ENCODE data around the gene DHRS13. TPM values are rescaled to one million over a fixed set of nuclear protein-coding genes. Genes with fewer than 3 reads are reported as not detected.
"Not testable (repeated sequence)": the region's sequence is repeated elsewhere in the genome, so short reads cannot be mapped to it uniquely, and the experiment has no call there.

Gene DHRS13
- polyA plus RNA-seq, 3 donors = 16.0 to 18.7 (median 17.5) TPM

GRCh38 chr17:28940675-28941074, 37.8 kb upstream of the DHRS13 start:
- no peak for DNase-seq

GRCh38 chr17:28940142-28940541, 37.3 kb upstream of the DHRS13 start:
- no peak for DNase-seq

DNA sequence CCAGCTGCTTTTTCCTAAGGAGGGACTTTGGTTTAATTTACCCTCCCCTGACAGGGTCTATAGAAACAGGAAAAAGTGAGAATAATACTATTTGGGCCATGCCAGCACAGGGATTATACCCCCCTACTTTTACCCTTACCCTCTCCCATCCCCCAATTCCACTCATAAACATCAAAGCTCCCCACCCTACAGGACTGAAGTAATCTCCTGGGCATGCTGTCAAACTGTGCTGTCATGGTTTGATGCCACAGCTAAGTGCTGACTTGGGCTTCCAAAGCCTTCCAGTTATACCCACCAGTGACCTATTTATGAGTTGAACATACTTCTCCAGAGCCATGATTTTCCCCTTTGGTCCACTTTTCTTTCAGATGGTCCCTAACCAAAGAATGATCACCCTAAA, 35.7 kb upstream of the DHRS13 start:
- DNase-seq = no peak

DNA sequence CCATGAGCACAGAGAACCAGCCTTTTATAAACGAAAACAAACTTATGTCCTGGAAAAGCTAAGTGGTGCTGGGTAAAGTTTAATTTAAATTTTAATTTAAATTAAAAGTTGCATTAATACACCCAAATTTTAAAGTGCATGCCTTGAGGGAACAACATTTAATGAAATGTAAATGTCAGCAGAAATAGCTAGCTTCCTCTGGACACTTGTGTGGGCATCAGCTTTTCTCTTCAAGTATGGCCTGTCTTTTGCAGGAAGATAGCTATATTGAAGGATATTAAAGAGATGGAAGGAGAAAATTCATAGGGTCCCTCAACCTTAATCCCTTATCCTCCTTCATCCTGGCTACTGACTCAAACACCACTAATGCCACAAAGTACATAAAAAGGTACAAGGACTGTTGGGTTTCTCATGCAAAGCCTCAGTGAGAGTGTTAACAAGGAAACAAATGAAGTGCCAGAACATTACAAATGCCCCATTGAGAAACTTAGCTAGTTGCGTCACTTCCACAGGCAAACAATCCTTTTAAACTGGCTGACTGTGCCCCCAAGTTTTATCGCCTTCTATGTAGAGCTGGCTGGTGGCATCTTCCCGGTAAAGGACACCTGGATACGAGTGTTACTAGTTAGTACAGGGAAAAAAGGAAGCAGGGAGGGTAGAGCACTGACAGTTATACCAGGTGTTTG, 34.3 kb upstream of the DHRS13 start:
- no peak for DNase-seq

DNA sequence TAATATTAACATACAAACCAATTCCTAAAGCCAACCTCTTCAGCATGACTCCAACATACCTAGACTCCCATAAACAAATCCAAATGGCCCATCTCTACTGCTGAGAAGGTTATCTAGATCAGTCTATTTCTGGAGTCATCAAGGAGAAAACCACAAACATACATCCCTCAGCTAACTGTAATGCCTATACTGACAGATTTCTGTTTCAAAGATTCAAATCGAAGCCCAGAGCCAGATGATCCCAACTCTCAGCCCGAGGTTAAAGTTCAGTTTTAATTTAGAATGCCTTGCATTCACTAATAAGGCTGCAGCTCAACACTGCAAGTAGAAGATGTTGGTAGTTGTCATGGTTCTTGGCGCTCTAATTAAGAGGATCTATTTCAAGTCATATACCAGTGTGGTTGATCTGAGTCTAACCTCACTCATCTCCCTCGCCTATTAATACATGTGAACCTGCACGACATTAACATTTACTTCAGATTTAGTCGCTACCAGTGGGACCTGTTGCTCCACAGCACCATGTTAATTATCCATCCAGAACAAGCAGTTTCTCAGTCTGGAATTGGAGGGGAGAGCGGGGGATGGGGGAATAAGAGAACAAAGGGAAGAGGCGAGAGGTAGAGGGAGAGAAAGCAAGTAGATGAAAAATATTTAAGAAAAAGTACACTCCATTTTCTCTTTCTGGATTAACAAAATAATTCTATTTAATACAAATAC, 33.0 kb upstream of the DHRS13 start:
- no peak for DNase-seq

GRCh38 chr17:28934508-28934907, 31.6 kb upstream of the DHRS13 start:
- not testable (repeated sequence) for DNase-seq

GRCh38 chr17:28929787-28930186, 26.9 kb upstream of the DHRS13 start:
- no peak for DNase-seq

GRCh38 chr17:28928061-28928460, 25.2 kb upstream of the DHRS13 start:
- DNase-seq = no peak

- DNase-seq = no peak
Observed at GRCh38 chr17:28926786-28927185, 23.9 kb upstream of the DHRS13 start.

DNA sequence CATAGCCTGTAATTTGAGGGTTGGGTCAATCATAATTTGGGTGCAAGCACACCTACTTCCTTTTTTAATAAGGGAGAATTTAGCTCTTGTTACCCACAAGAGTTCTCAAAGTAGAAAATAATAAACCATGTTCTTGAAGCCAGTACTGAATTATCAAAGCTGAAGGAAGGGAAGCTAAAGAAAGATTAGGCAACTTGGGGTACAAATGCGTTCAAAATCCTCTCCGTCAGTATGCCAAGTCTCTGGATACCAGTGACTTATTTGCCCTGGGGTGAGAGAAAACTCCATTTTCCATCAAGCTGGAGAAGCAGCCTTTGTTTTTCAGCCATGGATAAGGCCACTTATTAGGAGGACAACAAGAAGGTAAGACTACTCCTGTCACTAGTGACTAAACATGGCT, 23.5 kb upstream of the DHRS13 start:
- no peak for DNase-seq

GRCh38 chr17:28925912-28926365, 23.1 kb upstream of the DHRS13 start:
- DNase-seq = no peak

- DNase-seq = no peak
Observed at GRCh38 chr17:28920201-28920600, 17.3 kb upstream of the DHRS13 start.

DNA sequence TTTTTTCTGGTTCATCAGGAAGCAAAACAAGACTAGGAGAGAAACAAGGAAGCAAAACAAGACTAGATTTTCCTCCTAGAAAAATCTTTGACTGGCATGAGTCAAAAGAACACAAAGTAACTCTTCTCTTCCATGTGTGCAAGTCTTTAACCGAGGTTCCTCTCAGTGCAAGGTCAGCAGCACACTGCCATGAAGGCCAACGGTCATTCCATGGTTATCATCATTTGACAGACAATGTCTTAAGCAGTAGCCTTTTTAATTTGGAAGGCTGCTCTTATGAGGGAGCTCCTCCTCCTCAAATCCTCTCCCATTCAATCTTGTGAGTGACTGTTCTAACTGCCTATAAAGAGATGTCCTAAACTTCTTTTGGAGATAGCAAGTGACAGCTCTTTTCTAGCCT, 15.4 kb upstream of the DHRS13 start:
- no peak for DNase-seq

- no peak for DNase-seq
Observed at GRCh38 chr17:28917465-28917864, 14.6 kb upstream of the DHRS13 start.

DNA sequence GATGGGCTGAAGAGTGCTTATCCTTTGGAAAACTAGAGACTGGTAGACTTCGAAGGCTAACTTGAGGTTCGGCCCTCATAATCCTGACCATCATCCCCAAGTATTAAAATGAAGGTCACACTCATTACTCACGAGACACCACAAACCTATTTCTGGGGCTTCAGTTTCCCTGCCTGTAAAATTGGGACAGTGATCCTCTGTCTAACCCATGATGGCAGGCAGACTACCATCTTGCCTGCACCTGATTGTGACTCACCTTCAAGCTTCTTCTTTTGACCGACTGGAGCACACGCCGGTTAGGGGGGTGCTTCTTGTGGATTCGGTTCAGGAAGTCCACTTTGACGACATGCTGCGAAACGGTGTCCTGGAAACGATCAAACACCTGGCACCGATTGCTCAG, 14.2 kb upstream of the DHRS13 start:
- DNase-seq = no peak

DNA sequence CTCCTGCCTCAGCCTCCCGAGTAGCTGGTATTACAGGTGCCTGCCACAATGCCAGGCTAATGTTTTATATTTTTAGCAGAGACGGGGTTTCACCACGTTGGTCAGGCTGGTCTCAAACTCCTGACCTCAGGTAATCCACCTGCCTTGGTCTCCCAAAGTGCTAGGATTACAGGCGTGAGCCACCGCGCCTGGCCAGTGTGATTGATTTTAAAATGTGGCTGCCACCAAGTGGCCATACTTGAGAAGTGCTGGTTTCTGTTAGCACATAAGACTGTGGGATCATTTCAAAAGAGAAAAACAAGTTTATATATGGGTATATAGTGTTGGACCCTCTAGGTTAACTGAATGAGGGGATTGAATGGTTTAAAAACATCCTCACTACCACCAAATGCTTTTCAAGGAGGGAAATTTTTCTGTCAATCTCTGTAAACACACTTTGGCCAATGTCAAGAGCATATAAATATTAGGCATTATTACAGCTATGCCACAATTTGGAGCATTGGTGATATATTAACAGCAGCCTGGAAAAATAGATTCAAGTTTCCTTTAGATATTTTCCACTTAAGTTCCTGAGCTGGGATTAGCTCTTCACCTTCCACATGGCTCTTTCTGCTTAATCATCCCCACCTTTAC, 13.5 kb upstream of the DHRS13 start:
- no peak for DNase-seq

GRCh38 chr17:28912938-28913333, 10.1 kb upstream of the DHRS13 start:
- DNase-seq = no peak

DNA sequence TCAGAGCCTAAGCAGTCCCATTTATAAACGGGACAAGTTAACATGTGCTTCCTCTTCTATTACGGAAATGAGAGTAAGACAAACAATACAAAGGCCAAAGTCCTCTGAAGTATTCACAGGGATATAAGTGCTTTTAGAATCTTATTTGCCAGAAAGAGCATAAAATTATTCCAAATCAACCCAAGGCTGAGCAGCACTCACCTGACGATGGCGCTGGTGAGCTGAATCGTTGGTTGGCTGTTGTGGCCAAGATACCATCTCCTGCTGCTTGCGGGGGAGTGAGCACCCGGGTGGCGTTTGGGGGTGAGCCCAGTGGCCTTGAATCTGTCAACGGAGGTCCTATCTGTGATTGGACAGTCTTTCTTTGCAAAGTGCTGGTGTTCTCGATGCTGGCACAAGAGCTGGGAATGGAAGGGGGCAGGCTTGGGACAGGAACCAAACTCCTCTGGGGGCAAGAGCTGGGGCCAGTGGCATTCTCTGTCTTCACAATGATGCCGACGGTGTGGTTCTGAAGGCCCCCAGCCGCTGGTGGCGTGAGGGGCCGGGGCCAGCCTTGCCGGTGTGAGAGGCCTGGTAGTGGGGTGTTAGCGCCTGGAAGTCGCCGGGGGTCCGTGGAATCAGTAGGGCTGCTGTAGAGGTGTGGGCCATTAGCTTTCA, 9.5 kb upstream of the DHRS13 start:
- no peak for DNase-seq

DNA sequence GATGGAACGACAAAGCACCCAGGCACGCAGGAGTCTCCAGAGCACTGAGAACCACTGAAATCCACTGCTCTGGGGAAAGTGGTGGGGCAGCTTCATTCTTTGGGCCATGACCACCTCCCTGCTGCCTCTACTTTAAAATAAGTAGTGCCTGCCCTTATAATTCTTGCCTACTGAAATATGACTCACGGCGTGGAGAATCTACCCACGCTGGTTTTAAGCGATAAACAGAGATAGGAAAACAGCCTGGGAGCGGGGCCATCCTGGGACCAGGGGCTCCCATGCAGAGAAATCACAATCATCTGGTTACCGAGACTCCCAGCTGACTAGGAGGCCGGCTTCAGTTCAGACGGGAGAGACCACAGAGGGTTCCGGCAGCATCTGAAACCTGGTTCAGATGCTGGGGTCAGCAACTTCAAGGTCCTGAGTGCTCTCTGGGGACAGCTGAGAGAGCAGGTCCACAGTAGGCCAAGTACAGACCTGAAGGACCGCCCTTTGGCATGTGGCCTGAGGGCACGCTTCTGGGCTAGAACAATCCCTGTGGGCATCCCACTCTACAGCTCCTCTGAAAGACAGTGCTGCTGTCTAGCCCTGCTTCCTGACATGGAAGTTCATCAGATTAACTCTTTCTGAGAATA, 8.6 kb upstream of the DHRS13 start:
- no peak for DNase-seq

DNA sequence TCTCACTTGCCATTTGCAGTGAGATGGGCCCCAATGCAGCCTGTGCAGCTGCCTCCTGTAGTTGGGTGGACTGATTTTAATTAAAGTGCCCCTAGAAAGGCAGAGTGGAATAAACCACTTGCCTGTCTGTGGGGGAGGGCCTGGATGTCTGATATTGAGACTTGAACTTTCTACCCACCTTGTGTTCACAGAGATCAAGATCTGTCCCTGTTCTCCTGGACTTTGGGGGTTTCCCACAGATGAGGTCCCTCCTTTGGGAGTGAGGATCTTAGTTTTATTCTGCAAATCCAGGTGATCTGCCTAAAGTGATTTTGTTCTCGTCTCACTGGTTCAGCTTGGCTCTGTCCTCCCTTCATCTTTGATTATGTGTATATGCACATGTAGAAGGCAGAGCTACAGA, 7.7 kb upstream of the DHRS13 start:
- DNase-seq = no peak

- no peak for DNase-seq
Observed at GRCh38 chr17:28908640-28909167, 5.8 kb upstream of the DHRS13 start.
